ENCODE data around the gene MRTO4. TPM values are rescaled to one million over a fixed set of nuclear protein-coding genes. Genes with fewer than 3 reads are reported as not detected.
"Not testable (repeated sequence)": the region's sequence is repeated elsewhere in the genome, so short reads cannot be mapped to it uniquely, and the experiment has no call there.

Gene MRTO4
- total RNA-seq, 1 donor from 2014 or later: 41.0 TPM

DNA sequence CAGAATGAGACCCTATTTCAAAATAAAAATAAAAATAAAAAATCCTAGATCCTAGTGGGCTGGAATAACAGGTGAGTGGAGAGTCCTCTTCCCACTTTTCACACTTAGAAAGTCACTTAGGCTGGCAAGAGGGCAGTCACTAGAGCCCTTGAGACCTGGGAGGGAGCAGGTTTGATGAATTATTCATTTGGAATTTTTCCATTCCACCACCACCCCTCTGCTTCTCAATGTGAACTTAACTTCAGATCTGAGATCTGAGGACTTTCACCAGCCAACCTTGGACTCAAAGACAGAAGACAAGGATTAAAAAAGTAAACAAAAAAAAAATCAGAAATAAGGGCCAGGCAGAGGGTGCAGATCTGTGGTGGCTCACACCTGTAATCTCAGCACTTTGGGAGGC lies 20.5 kb downstream of the MRTO4 start:
- H3K9me3 ChIP-seq (ENCODE audit: insufficient read depth, low read depth, low read length): peaks cover 3% of the 10 kb centered on the region
- H3K27ac ChIP-seq (ENCODE audit: low read depth, low read length): no peak overlapping the region
- H4K20me1 ChIP-seq (ENCODE audit: insufficient read depth, low read length): no peaks in the 10 kb centered on the region
- FAIRE-seq (no peak), DNase-seq (ENCODE audit: low read depth) (no peak)
- Mint-ChIP-seq H3K27me3 (ENCODE audit: low read depth, unreplicated experiment) (peaks cover 17% of the 10 kb centered on the region), H3K27ac (ENCODE audit: unreplicated experiment) (no peak overlapping the region), H3K36me3 (ENCODE audit: low read depth, unreplicated experiment) (peaks cover 9% of the 10 kb centered on the region), H3K9me3 (ENCODE audit: unreplicated experiment) (peaks cover 7% of the 10 kb centered on the region), H3K4me1 (ENCODE audit: low read depth, unreplicated experiment) (no peaks in the 10 kb centered on the region), H3K4me3 (ENCODE audit: unreplicated experiment) (no peak overlapping the region)
- TF ChIP-seq CTCF (IDR thresholded peaks at IDR 0.05; ENCODE audit: insufficient read depth, low read depth, low read length): no peak
- TF ChIP-seq EZH2 (IDR thresholded peaks at IDR 0.05; ENCODE audit: insufficient read depth, low read length): no peak
- H3K4me2 ChIP-seq (ENCODE audit: low read length): no peak overlapping the region
- H3K27me3 ChIP-seq (ENCODE audit: insufficient read depth, low read length): no peaks in the 10 kb centered on the region
- H3K4me3 ChIP-seq (ENCODE audit: insufficient read depth, low read depth, low read length): no peak overlapping the region
- H3K36me3 ChIP-seq (ENCODE audit: insufficient read depth, low read length): no peaks in the 10 kb centered on the region
- no peak overlapping the region for H2AFZ ChIP-seq (ENCODE audit: low read depth, low read length)
- H3K4me1 ChIP-seq (ENCODE audit: insufficient read depth, low read length): no peaks in the 10 kb centered on the region
- H3K9ac ChIP-seq (ENCODE audit: low read length): no peak overlapping the region
- H3K79me2 ChIP-seq (ENCODE audit: insufficient read depth, low read length): no peaks in the 10 kb centered on the region

- no peak for DNase-seq (ENCODE audit: low read depth)
These were observed 21.7 kb downstream of the MRTO4 start for GRCh38 chr1:19273106-19273843.

GRCh38 chr1:19273844-19274531 lies 22.4 kb downstream of the MRTO4 start:
- H3K4me3 Mint-ChIP-seq (ENCODE audit: unreplicated experiment): not testable (repeated sequence)

More at GRCh38 chr1:19273106-19273843, 21.7 kb downstream of the MRTO4 start:
- Histone ChIP-seq H3K4me3 (ENCODE audit: insufficient read depth, low read depth, low read length) (no peak overlapping the region), H3K9ac (ENCODE audit: low read length) (no peak overlapping the region), H3K4me2 (ENCODE audit: low read length) (peak overlapping the region; percentile 77), H3K27me3 (ENCODE audit: insufficient read depth, low read length) (no peaks in the 10 kb centered on the region), H3K79me2 (ENCODE audit: insufficient read depth, low read length) (no peaks in the 10 kb centered on the region), H3K36me3 (ENCODE audit: insufficient read depth, low read length) (no peaks in the 10 kb centered on the region), H3K27ac (ENCODE audit: low read depth, low read length) (no peak overlapping the region), H4K20me1 (ENCODE audit: insufficient read depth, low read length) (no peaks in the 10 kb centered on the region), H3K4me1 (ENCODE audit: insufficient read depth, low read length) (no peaks in the 10 kb centered on the region), H2AFZ (ENCODE audit: low read depth, low read length) (no peak overlapping the region), H3K9me3 (ENCODE audit: insufficient read depth, low read depth, low read length) (peaks cover 3% of the 10 kb centered on the region)
- TF ChIP-seq CTCF (IDR thresholded peaks at IDR 0.05; ENCODE audit: insufficient read depth, low read depth, low read length) (no peak), EZH2 (IDR thresholded peaks at IDR 0.05; ENCODE audit: insufficient read depth, low read length) (no peak)
- no peak for FAIRE-seq
- no peak overlapping the region for H3K27ac Mint-ChIP-seq (ENCODE audit: unreplicated experiment)
- H3K36me3 Mint-ChIP-seq (ENCODE audit: low read depth, unreplicated experiment): peaks cover 9% of the 10 kb centered on the region
- H3K9me3 Mint-ChIP-seq (ENCODE audit: unreplicated experiment): peaks cover 7% of the 10 kb centered on the region
- H3K4me3 Mint-ChIP-seq (ENCODE audit: unreplicated experiment): no peak overlapping the region
- H3K4me1 Mint-ChIP-seq (ENCODE audit: low read depth, unreplicated experiment): no peaks in the 10 kb centered on the region
- peaks cover 17% of the 10 kb centered on the region for H3K27me3 Mint-ChIP-seq (ENCODE audit: low read depth, unreplicated experiment)

More at GRCh38 chr1:19273844-19274531, 22.4 kb downstream of the MRTO4 start:
- not testable (repeated sequence) for H3K4me1 Mint-ChIP-seq (ENCODE audit: low read depth, unreplicated experiment); H3K9ac ChIP-seq (ENCODE audit: low read length); FAIRE-seq; H3K27me3 ChIP-seq (ENCODE audit: insufficient read depth, low read length); DNase-seq (ENCODE audit: low read depth); H4K20me1 ChIP-seq (ENCODE audit: insufficient read depth, low read length); H3K79me2 ChIP-seq (ENCODE audit: insufficient read depth, low read length); H3K27ac Mint-ChIP-seq (ENCODE audit: unreplicated experiment); H3K36me3 Mint-ChIP-seq (ENCODE audit: low read depth, unreplicated experiment); H3K4me1 ChIP-seq (ENCODE audit: insufficient read depth, low read length); H2AFZ ChIP-seq (ENCODE audit: low read depth, low read length); H3K9me3 Mint-ChIP-seq (ENCODE audit: unreplicated experiment); H3K9me3 ChIP-seq (ENCODE audit: insufficient read depth, low read depth, low read length); H3K36me3 ChIP-seq (ENCODE audit: insufficient read depth, low read length); H3K27ac ChIP-seq (ENCODE audit: low read depth, low read length)
- H3K27me3 Mint-ChIP-seq (ENCODE audit: low read depth, unreplicated experiment): peaks cover 17% of the 10 kb centered on the region
- Histone ChIP-seq H3K4me3 (ENCODE audit: insufficient read depth, low read depth, low read length) (peak overlapping the region; percentile 10), H3K4me2 (ENCODE audit: low read length) (peak overlapping the region; percentile 77)
